Aorta (tissue), 5 donors: ENCODE results near the gene TSPAN3. TPM values are rescaled to one million over a fixed set of nuclear protein-coding genes. Genes with fewer than 3 reads are reported as not detected.

Experiments
- ATAC-seq: fragments of 200-7000 bp; cut with Tn5 transposase; one replicate; pipeline ENCODE4 v1.9.1; 2022; ENCODE audit warnings: moderate library complexity; ENCODE audit not compliant: low FRiP score
- DNase-seq, 2 donors: peaks; one replicate each; pipeline ENCODE4 v3.0.0-alpha.2; 2020
- H3K27ac ChIP-seq, 2 donors: one replicate each; pipeline ENCODE4 v1.5.1; 2013; ENCODE audit warnings: low read length in 2 of 2, mild to moderate bottlenecking in 2 of 2, moderate library complexity in 2 of 2, control low read depth in 1 of 2, inconsistent platforms in 1 of 2, low read depth in 1 of 2
- H3K27me3 ChIP-seq, 2 donors: one replicate each; pipeline ENCODE4 v1.6.1; 2013; ENCODE audit warnings: control low read depth in 1 of 2, low read length in 1 of 2, mild to moderate bottlenecking in 1 of 2, moderate library complexity in 1 of 2; ENCODE audit not compliant: insufficient read depth in 2 of 2, control insufficient read depth in 1 of 2
- H3K36me3 ChIP-seq, 2 donors: one replicate each; pipeline ENCODE4 v1.6.1; 2013; ENCODE audit warnings: control low read depth in 1 of 2, low read length in 1 of 2, mild to moderate bottlenecking in 1 of 2; ENCODE audit not compliant: insufficient read depth in 2 of 2, control insufficient read depth in 1 of 2
- H3K4me1 ChIP-seq, 2 donors: one replicate each; pipeline ENCODE4 v1.6.1; 2013; ENCODE audit warnings: low read length in 2 of 2, control low read depth in 1 of 2, mild to moderate bottlenecking in 1 of 2, moderate library complexity in 1 of 2; ENCODE audit not compliant: insufficient read depth in 2 of 2, control insufficient read depth in 1 of 2
- H3K4me3 ChIP-seq, 2 donors: one replicate each; pipeline ENCODE4 v1.5.1; 2013; ENCODE audit warnings: low read length in 2 of 2, control low read depth in 1 of 2, mild to moderate bottlenecking in 1 of 2
- H3K9me3 ChIP-seq: one replicate; pipeline ENCODE4 v1.6.1; 2013; ENCODE audit warnings: mild to moderate bottlenecking, low read length; ENCODE audit not compliant: control insufficient read depth
- WGBS, 2 donors: extraction: QIAGEN DNeasy Blood & Tissue Kit; methylation state at CpG; one replicate each; pipeline ENCODE4 v1.1.7; 2013; 5-methylcytosine and 5-hydroxymethylcytosine counted together
- intact Hi-C, 2 donors: fragments of 100-400 bp; cut with DNase I; formaldehyde crosslinking; loops; one replicate each; pipeline versions ENCODE4 v1.14.2 to v1.15.0; 2022
- long read RNA-seq, 2 donors: library from polyadenylated mRNA; unstranded; transcript quantifications; one replicate each; pipeline ENCODE4 v2.0.0, GENCODE V29; 2020 to 2021
- polyA plus RNA-seq, 2 donors: library from polyadenylated mRNA; stranded (reverse); fragments of 200-250 nt; gene quantifications; one replicate each; pipeline ENCODE4 v1.2.3, GENCODE V29; 2013
- total RNA-seq, 2 donors: library from RNA; stranded (reverse); fragmentation: NEBNext Ultra II Directional; extraction: Animal tissue kit (Norgen Biotek cat#: 25700); gene quantifications; one replicate each; pipeline ENCODE4 v1.2.1, GENCODE V29; 2021
- donor health status: healthy with polysubstance abuse.
- donor health status: Bipolar disorder and iron deficiency.
- donor health status: DM: no; HTN: no; CAD: no.
- donor health status: DM: no; HTN: no; CAD: no.
- donor health status: DM: yes; HTN: yes; CAD: no.

TSPAN3 gene
- total RNA-seq (100 to 1,000 TPM; 106 to 121 TPM), polyA plus RNA-seq (100 to 1,000 TPM; 107 to 123 TPM)
- long read RNA-seq, donor 1, full-length matches to known transcripts, result 811 of 835 reads
- long read RNA-seq, donor 1, partial matches to known transcripts, result 12 of 835 reads
- long read RNA-seq, donor 1, other reads (novel, unspliced or antisense), result 12 of 835 reads
- long read RNA-seq, donor 2, full-length matches to known transcripts, result 116 of 127 reads
- long read RNA-seq, donor 2, partial matches to known transcripts, result 7 of 127 reads
- long read RNA-seq, donor 2, other reads (novel, unspliced or antisense), result 4 of 127 reads

GRCh38 chr15:77070495-77071304 lies at the start of gene TSPAN3:
Gene TSPAN3 (minus strand): TSS chr15:77071109. CDS start chr15:77070954, 155 bp downstream.
- H3K4me3 ChIP-seq, result peak within 1 kb of the TSS; percentile 95 to 99
- no peaks in the 10 kb centered on the region for H3K9me3 ChIP-seq
- DNase-seq (peak; percentile 96 to 97), ATAC-seq (peak; percentile 97)
- no peaks in the 10 kb centered on the region for H3K27me3 ChIP-seq
- H3K4me1 ChIP-seq, result peaks cover 5 to 6% of the 10 kb centered on the region in 2 donors
- H3K36me3 ChIP-seq, result no peaks in the 10 kb centered on the region
- WGBS, 2 donors, result 0 to 1% methylated on average over 52 to 97 of the region's 97 CpGs
- intact Hi-C loops, result loop anchor here in 1 of 2 donors (1.0 kb wide), 1 partner anchor 73 kb away; no protein-coding TSS in a partner anchor
- peak within 1 kb of the TSS; percentile 77 to 91 for H3K27ac ChIP-seq

GRCh38 chr15:77120576-77120975 lies 49.7 kb upstream of the TSPAN3 start:
- WGBS, 2 donors, result 94% methylated on average over 4 of the region's 4 CpGs
- H3K4me1 ChIP-seq, result no peaks in the 10 kb centered on the region
- ATAC-seq, result no peak

GRCh38 chr15:77119446-77119845 lies 48.5 kb upstream of the TSPAN3 start:
- 49 to 55% methylated on average over 1 of the region's 1 CpG for WGBS, 2 donors
- Histone ChIP-seq H3K9me3 (no peaks in the 10 kb centered on the region), H3K4me3 (no peak overlapping the region), H3K4me1 (no peaks in the 10 kb centered on the region), H3K27ac (no peak overlapping the region), H3K27me3 (no peaks in the 10 kb centered on the region), H3K36me3 (no peaks in the 10 kb centered on the region)
- intact Hi-C loops, result loop anchor here (2.0 to 5.0 kb wide), 4 partner anchors 41 to 423 kb away; no protein-coding TSS in a partner anchor
- DNase-seq (no peak), ATAC-seq (no peak)

More at GRCh38 chr15:77120576-77120975, 49.7 kb upstream of the TSPAN3 start:
- H3K27ac ChIP-seq, result no peak overlapping the region
- no peaks in the 10 kb centered on the region for H3K9me3 ChIP-seq
- H3K36me3 ChIP-seq, result no peaks in the 10 kb centered on the region
- DNase-seq, result no peak
- H3K27me3 ChIP-seq, result no peaks in the 10 kb centered on the region
- intact Hi-C loops, result no loop called here
- H3K4me3 ChIP-seq, result no peak overlapping the region

- Histone ChIP-seq H3K4me1 (no peaks in the 10 kb centered on the region), H3K4me3 (no peak overlapping the region), H3K27me3 (no peaks in the 10 kb centered on the region), H3K9me3 (no peaks in the 10 kb centered on the region), H3K36me3 (peaks cover 0 to 3% of the 10 kb centered on the region in 2 donors), H3K27ac (no peak overlapping the region)
- WGBS, 2 donors, result 50 to 53% methylated on average over 3 of the region's 3 CpGs
- ATAC-seq, result peak; percentile 39
- intact Hi-C loops, result loop anchor here (2.0 to 5.0 kb wide), 4 partner anchors 42 to 424 kb away; no protein-coding TSS in a partner anchor
- DNase-seq, result no peak
Measured at GRCh38 chr15:77118882-77119321, 48.0 kb upstream of the TSPAN3 start.

- H3K27ac ChIP-seq, result no peak overlapping the region
- H3K9me3 ChIP-seq, result no peaks in the 10 kb centered on the region
- intact Hi-C loops, result loop anchor here in 1 of 2 donors (5.0 kb wide), 1 partner anchor 427 kb away; no protein-coding TSS in a partner anchor
- H3K27me3 ChIP-seq, result no peaks in the 10 kb centered on the region
- H3K4me3 ChIP-seq, result no peak overlapping the region
- H3K36me3 ChIP-seq, result peaks cover 0 to 6% of the 10 kb centered on the region in 2 donors
- WGBS, 2 donors, result 93% methylated on average over 4 of the region's 4 CpGs
- no peaks in the 10 kb centered on the region for H3K4me1 ChIP-seq
- no peak for DNase-seq
- ATAC-seq, result no peak
Measured at GRCh38 chr15:77115179-77115578, 44.3 kb upstream of the TSPAN3 start.

GRCh38 chr15:77112838-77113504 lies 42.1 kb upstream of the TSPAN3 start:
- 96% methylated on average over 2 of the region's 2 CpGs for WGBS, 2 donors
- no peak overlapping the region for H3K4me3 ChIP-seq
- no peak for DNase-seq
- peaks cover 0 to 6% of the 10 kb centered on the region in 2 donors for H3K36me3 ChIP-seq
- H3K9me3 ChIP-seq, result no peaks in the 10 kb centered on the region
- no peak for ATAC-seq
- H3K27me3 ChIP-seq, result no peaks in the 10 kb centered on the region
- H3K4me1 ChIP-seq, result no peaks in the 10 kb centered on the region
- intact Hi-C loops, result no loop called here
- H3K27ac ChIP-seq, result no peak overlapping the region

- Histone ChIP-seq H3K27me3 (no peaks in the 10 kb centered on the region), H3K9me3 (no peaks in the 10 kb centered on the region), H3K27ac (no peak overlapping the region), H3K4me3 (no peak overlapping the region), H3K36me3 (peaks cover 0 to 6% of the 10 kb centered on the region in 2 donors), H3K4me1 (no peaks in the 10 kb centered on the region)
- 98% methylated on average over 3 of the region's 3 CpGs for WGBS, 2 donors
- DNase-seq, result no peak
- intact Hi-C loops, result no loop called here
- ATAC-seq, result no peak
Measured at GRCh38 chr15:77111789-77112188, 40.9 kb upstream of the TSPAN3 start.
